Measurements from ENCODE around the gene TBC1D9B.

The TBC1D9B gene

DNA sequence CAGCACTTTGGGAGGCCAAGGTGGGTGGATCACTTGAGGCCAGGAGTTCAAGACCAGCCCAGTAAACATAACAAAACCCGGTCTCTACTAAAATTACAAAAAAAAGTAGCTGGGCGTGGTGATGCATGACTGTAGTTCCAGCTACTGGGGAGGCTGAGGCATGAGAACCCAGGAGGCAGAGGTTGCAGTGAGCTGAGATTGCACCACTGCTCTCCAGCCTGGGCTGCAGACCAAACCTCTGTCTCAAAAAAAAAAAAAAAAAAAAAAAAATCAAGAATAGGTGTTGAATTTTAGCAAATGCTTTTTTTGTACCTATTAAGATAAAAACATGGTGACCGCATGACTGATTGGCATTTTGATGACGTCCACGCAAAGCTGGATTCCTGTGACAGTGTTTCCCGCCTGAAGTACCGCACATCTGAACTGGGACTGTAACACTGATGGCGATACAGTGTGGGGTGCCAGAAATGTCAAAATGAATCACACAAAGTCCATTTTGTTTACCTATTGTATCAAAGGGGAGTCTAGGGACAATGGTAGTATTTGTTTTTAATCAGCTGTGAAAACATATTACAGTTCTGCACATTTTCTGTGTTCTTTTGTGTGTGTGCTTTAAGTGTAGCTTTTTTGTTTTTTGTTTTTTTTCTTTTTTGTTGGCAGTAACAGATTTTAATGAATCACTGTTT is 23.2 kb upstream of the TBC1D9B start:
- Histone ChIP-seq H3K9ac (ENCODE audit: low read depth, low read length) (no peak overlapping the region), H3K27me3 (ENCODE audit: insufficient read depth, low read length, poor library complexity) (no peaks in the 10 kb centered on the region), H3K9me3 (ENCODE audit: insufficient read depth, low read length, severe bottlenecking) (no peaks in the 10 kb centered on the region), H3K4me3 (ENCODE audit: low read depth in 1 of 2, low read length in 2 of 2) (no peak overlapping the region), H2AFZ (ENCODE audit: low read depth, low read length) (no peak overlapping the region), H3K4me2 (ENCODE audit: insufficient read depth, low read length) (no peak overlapping the region), H3K27ac (ENCODE audit: low read length) (no peak overlapping the region), H3K4me1 (ENCODE audit: insufficient read depth, low read length) (no peaks in the 10 kb centered on the region), H3K79me2 (ENCODE audit: insufficient read depth, low read length) (no peaks in the 10 kb centered on the region), H3K36me3 (ENCODE audit: insufficient read depth, low read length) (no peaks in the 10 kb centered on the region), H4K20me1 (ENCODE audit: insufficient read depth, low read length) (no peaks in the 10 kb centered on the region)
- no peak for ATAC-seq (ENCODE audit: insufficient read depth, low read depth)
- no peak for DNase-seq
- TF ChIP-seq EZH2 (IDR thresholded peaks at IDR 0.05; ENCODE audit: borderline replicate concordance, low read depth, low read length, severe bottlenecking) = no peak
- no peak for TF ChIP-seq CTCF (IDR thresholded peaks at IDR 0.05; ENCODE audit: borderline replicate concordance, extremely low read depth, low read length, poor library complexity, severe bottlenecking)

- H3K9me3 ChIP-seq (ENCODE audit: insufficient read depth, low read length, severe bottlenecking) = no peaks in the 10 kb centered on the region
- no peaks in the 10 kb centered on the region for H3K4me1 ChIP-seq (ENCODE audit: insufficient read depth, low read length)
- H3K36me3 ChIP-seq (ENCODE audit: insufficient read depth, low read length) = no peaks in the 10 kb centered on the region
- DNase-seq = no peak
- ATAC-seq (ENCODE audit: insufficient read depth, low read depth) = no peak
- no peaks in the 10 kb centered on the region for H3K79me2 ChIP-seq (ENCODE audit: insufficient read depth, low read length)
- no peak overlapping the region for H3K9ac ChIP-seq (ENCODE audit: low read depth, low read length)
- H3K4me2 ChIP-seq (ENCODE audit: insufficient read depth, low read length) = no peak overlapping the region
- no peak overlapping the region for H3K27ac ChIP-seq (ENCODE audit: low read length)
- H2AFZ ChIP-seq (ENCODE audit: low read depth, low read length) = no peak overlapping the region
- TF ChIP-seq CTCF (IDR thresholded peaks at IDR 0.05; ENCODE audit: borderline replicate concordance, extremely low read depth, low read length, poor library complexity, severe bottlenecking) = no peak
- TF ChIP-seq EZH2 (IDR thresholded peaks at IDR 0.05; ENCODE audit: borderline replicate concordance, low read depth, low read length, severe bottlenecking) = no peak
- no peaks in the 10 kb centered on the region for H3K27me3 ChIP-seq (ENCODE audit: insufficient read depth, low read length, poor library complexity)
- H4K20me1 ChIP-seq (ENCODE audit: insufficient read depth, low read length) = no peaks in the 10 kb centered on the region
- H3K4me3 ChIP-seq (ENCODE audit: low read depth in 1 of 2, low read length in 2 of 2) = no peak overlapping the region
Observed at GRCh38 chr5:179927824-179928223, 20.1 kb upstream of the TBC1D9B start.

DNA sequence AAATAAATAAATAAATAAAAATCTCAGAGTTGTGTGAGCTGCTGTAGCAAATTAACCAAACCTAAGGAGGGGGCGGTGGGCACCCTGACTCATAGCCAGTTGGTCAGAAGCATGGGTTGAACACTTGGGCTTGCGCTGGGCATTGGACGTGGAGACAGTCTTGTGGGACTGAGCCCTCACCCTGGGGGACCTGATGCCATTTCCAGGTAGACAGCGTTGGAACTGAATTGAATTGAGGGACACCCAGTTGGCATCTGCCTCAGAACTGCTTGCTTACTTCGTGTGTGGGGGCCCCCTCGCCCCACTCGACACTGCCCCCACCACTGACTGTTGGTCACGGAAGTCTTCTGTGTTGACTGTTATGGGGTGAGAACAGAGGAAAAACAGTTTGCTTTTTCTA is 19.0 kb upstream of the TBC1D9B start:
- no peak overlapping the region for H3K4me2 ChIP-seq (ENCODE audit: insufficient read depth, low read length)
- TF ChIP-seq CTCF (IDR thresholded peaks at IDR 0.05; ENCODE audit: borderline replicate concordance, extremely low read depth, low read length, poor library complexity, severe bottlenecking) (no peak), EZH2 (IDR thresholded peaks at IDR 0.05; ENCODE audit: borderline replicate concordance, low read depth, low read length, severe bottlenecking) (no peak)

More for the DNA sequence above, 19.0 kb upstream of the TBC1D9B start:
- no peaks in the 10 kb centered on the region for H3K36me3 ChIP-seq (ENCODE audit: insufficient read depth, low read length)
- no peaks in the 10 kb centered on the region for H3K4me1 ChIP-seq (ENCODE audit: insufficient read depth, low read length)
- H2AFZ ChIP-seq (ENCODE audit: low read depth, low read length) = no peak overlapping the region
- H3K9me3 ChIP-seq (ENCODE audit: insufficient read depth, low read length, severe bottlenecking) = no peaks in the 10 kb centered on the region
- no peaks in the 10 kb centered on the region for H4K20me1 ChIP-seq (ENCODE audit: insufficient read depth, low read length)
- H3K4me3 ChIP-seq (ENCODE audit: low read depth in 1 of 2, low read length in 2 of 2) = no peak overlapping the region
- H3K9ac ChIP-seq (ENCODE audit: low read depth, low read length) = no peak overlapping the region
- no peak for ATAC-seq (ENCODE audit: insufficient read depth, low read depth)
- no peaks in the 10 kb centered on the region for H3K79me2 ChIP-seq (ENCODE audit: insufficient read depth, low read length)
- no peak for DNase-seq
- no peak overlapping the region for H3K27ac ChIP-seq (ENCODE audit: low read length)
- H3K27me3 ChIP-seq (ENCODE audit: insufficient read depth, low read length, poor library complexity) = no peaks in the 10 kb centered on the region
